ENCODE measurements around the gene TGM4.

TGM4 gene

GRCh38 chr3:44867421-44868111 is 6.8 kb upstream of the TGM4 start:
- no peak overlapping the region for H4K12ac ChIP-seq (ENCODE audit: low read depth, low read length)
- no peak for DNase-seq
- WGBS (ENCODE audit: extremely low coverage, insufficient coverage, insufficient read length), result no CpG with 5 or more reads among the region's 7 CpGs
- no peaks in the 10 kb centered on the region for H3K79me2 ChIP-seq (ENCODE audit: control insufficient read depth, insufficient read depth, low read length, poor library complexity)
- H2BK12ac ChIP-seq (ENCODE audit: low read length), result no peak overlapping the region
- H3K27me3 ChIP-seq (ENCODE audit: insufficient read depth, low read length), result no peaks in the 10 kb centered on the region
- H4K8ac ChIP-seq (ENCODE audit: low read depth, low read length), result no peak overlapping the region
- H3K9ac ChIP-seq (ENCODE audit: low read length), result no peak overlapping the region
- peaks cover under 1% of the 10 kb centered on the region for H3K79me1 ChIP-seq (ENCODE audit: low read length)
- H3K4me3 ChIP-seq (ENCODE audit: low read depth, low read length), result no peak overlapping the region
- no peak overlapping the region for H3K4me2 ChIP-seq (ENCODE audit: low read length)
- H3K27ac ChIP-seq (ENCODE audit: low read depth, low read length), result no peak overlapping the region
- no peak overlapping the region for H2AFZ ChIP-seq (ENCODE audit: insufficient read depth, low read length, poor library complexity)
- H3K23ac ChIP-seq (ENCODE audit: low read length), result no peak overlapping the region
- H2BK120ac ChIP-seq (ENCODE audit: insufficient read depth, low read length, poor library complexity), result no peak overlapping the region
- H3K4me1 ChIP-seq (ENCODE audit: control insufficient read depth in 1 of 2, insufficient read depth in 2 of 2, low read length in 2 of 2), result peaks cover 1 to 7% of the 10 kb centered on the region in 2 experiments
- H3K9me3 ChIP-seq (ENCODE audit: insufficient read depth, low read depth, low read length), result peaks cover 4% of the 10 kb centered on the region
- no peak overlapping the region for H4K91ac ChIP-seq (ENCODE audit: low read depth, low read length)
- no peak overlapping the region for H3K14ac ChIP-seq (ENCODE audit: low read length)
- H3K36me3 ChIP-seq (ENCODE audit: control insufficient read depth in 1 of 2, insufficient read depth in 2 of 2, low read length in 2 of 2), result no peaks in the 10 kb centered on the region
- no peak overlapping the region for H2AK5ac ChIP-seq (ENCODE audit: low read length)
- H3K4ac ChIP-seq (ENCODE audit: low read depth, low read length), result no peak overlapping the region
- H3K18ac ChIP-seq (ENCODE audit: low read length), result no peak overlapping the region
- H2BK5ac ChIP-seq (ENCODE audit: low read depth, low read length, poor library complexity), result no peak overlapping the region

DNA sequence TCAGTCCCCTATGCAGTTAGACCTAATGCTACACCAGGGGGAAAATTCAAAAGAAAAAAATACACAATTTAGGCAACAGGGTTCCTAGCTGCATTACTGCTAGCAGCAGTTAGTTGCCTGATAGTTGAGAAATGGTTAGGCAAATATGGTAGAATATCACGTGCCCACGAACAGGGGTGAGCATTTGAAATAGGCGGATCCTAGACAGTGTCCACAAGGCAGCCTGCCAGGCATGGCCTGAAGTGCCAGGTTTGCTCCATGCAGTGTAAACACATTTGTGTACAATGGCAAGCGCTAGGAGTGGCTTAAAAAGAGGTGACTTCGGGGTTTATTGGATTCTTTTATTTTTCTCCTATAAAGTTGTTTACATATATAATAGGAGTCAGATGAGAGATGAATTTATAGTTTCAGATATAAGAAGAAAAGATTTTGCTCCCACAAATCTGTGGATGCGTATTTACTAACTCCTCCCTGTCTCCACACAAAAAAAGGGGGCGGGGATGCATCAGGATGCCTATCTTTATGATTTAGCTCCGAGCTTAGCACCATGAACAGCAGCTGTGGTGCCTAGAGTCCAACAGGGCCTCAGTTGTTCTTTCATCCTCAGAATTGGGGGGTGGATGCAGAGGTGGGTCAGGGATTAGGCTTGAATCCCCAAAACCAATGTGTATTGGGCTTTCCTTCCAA is 3.9 kb upstream of the TGM4 start:
- Histone ChIP-seq H3K27ac (ENCODE audit: low read depth, low read length) (no peak overlapping the region), H3K4me1 (ENCODE audit: control insufficient read depth in 1 of 2, insufficient read depth in 2 of 2, low read length in 2 of 2) (peaks cover 0 to 4% of the 10 kb centered on the region in 2 experiments), H4K12ac (ENCODE audit: low read depth, low read length) (no peak overlapping the region), H3K4me2 (ENCODE audit: low read length) (no peak overlapping the region), H3K4ac (ENCODE audit: low read depth, low read length) (no peak overlapping the region), H2BK5ac (ENCODE audit: low read depth, low read length, poor library complexity) (no peak overlapping the region), H3K14ac (ENCODE audit: low read length) (no peak overlapping the region), H4K91ac (ENCODE audit: low read depth, low read length) (peak overlapping the region; percentile 20), H3K27me3 (ENCODE audit: insufficient read depth, low read length) (no peaks in the 10 kb centered on the region), H3K79me2 (ENCODE audit: control insufficient read depth, insufficient read depth, low read length, poor library complexity) (no peaks in the 10 kb centered on the region), H2AFZ (ENCODE audit: insufficient read depth, low read length, poor library complexity) (no peak overlapping the region), H4K8ac (ENCODE audit: low read depth, low read length) (no peak overlapping the region), H3K23ac (ENCODE audit: low read length) (no peak overlapping the region), H2BK12ac (ENCODE audit: low read length) (no peak overlapping the region), H2BK120ac (ENCODE audit: insufficient read depth, low read length, poor library complexity) (no peak overlapping the region), H3K79me1 (ENCODE audit: low read length) (no peaks in the 10 kb centered on the region), H3K9me3 (ENCODE audit: insufficient read depth, low read depth, low read length) (peaks cover 2% of the 10 kb centered on the region), H3K36me3 (ENCODE audit: control insufficient read depth in 1 of 2, insufficient read depth in 2 of 2, low read length in 2 of 2) (no peaks in the 10 kb centered on the region), H3K18ac (ENCODE audit: low read length) (no peak overlapping the region), H3K4me3 (ENCODE audit: low read depth, low read length) (no peak overlapping the region), H2AK5ac (ENCODE audit: low read length) (no peak overlapping the region), H3K9ac (ENCODE audit: low read length) (no peak overlapping the region)
- DNase-seq, result no peak
- WGBS (ENCODE audit: extremely low coverage, insufficient coverage, insufficient read length), result no CpG with 5 or more reads among the region's 8 CpGs

DNA sequence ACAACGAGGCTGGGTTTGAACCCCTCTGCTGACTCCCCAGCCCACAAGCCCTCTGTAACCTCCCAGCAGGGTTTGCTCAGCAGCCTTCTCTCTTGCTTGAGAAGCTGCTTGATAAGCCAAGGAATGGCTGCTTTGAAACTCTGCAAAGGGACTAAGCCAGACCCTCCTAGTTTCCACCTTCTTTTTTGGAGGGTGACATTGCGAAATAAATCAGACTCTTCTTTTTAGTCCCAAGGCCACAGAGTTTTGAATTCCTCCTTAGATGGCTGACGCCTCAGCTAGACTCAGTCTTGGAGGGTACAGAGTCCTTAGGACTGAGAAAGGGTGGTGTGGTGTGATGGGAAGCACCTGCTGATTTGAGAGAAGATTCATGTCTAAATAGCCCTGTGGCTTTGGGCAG is 1.2 kb downstream of the TGM4 start:
- Histone ChIP-seq H3K18ac (ENCODE audit: low read length) (no peak overlapping the region), H3K27ac (ENCODE audit: low read depth, low read length) (no peak overlapping the region), H3K4me2 (ENCODE audit: low read length) (no peak overlapping the region), H3K9me3 (ENCODE audit: insufficient read depth, low read depth, low read length) (peaks cover 2% of the 10 kb centered on the region), H4K12ac (ENCODE audit: low read depth, low read length) (no peak overlapping the region), H3K36me3 (ENCODE audit: control insufficient read depth in 1 of 2, insufficient read depth in 2 of 2, low read length in 2 of 2) (no peaks in the 10 kb centered on the region), H2BK5ac (ENCODE audit: low read depth, low read length, poor library complexity) (no peak overlapping the region), H3K27me3 (ENCODE audit: insufficient read depth, low read length) (no peaks in the 10 kb centered on the region), H3K79me1 (ENCODE audit: low read length) (no peaks in the 10 kb centered on the region), H3K23ac (ENCODE audit: low read length) (no peak overlapping the region), H2BK12ac (ENCODE audit: low read length) (no peak overlapping the region), H3K4ac (ENCODE audit: low read depth, low read length) (no peak overlapping the region), H3K9ac (ENCODE audit: low read length) (no peak overlapping the region), H2BK120ac (ENCODE audit: insufficient read depth, low read length, poor library complexity) (no peak overlapping the region), H4K8ac (ENCODE audit: low read depth, low read length) (no peak overlapping the region), H4K91ac (ENCODE audit: low read depth, low read length) (no peak overlapping the region), H2AK5ac (ENCODE audit: low read length) (no peak overlapping the region), H2AFZ (ENCODE audit: insufficient read depth, low read length, poor library complexity) (no peak overlapping the region), H3K79me2 (ENCODE audit: control insufficient read depth, insufficient read depth, low read length, poor library complexity) (no peaks in the 10 kb centered on the region), H3K4me1 (ENCODE audit: control insufficient read depth in 1 of 2, insufficient read depth in 2 of 2, low read length in 2 of 2) (no peaks in the 10 kb centered on the region), H3K4me3 (ENCODE audit: low read depth, low read length) (no peak overlapping the region), H3K14ac (ENCODE audit: low read length) (no peak overlapping the region)
- no CpG with 5 or more reads among the region's 3 CpGs for WGBS (ENCODE audit: extremely low coverage, insufficient coverage, insufficient read length)
- no peak for DNase-seq

- no peak overlapping the region for H2BK12ac ChIP-seq (ENCODE audit: low read length)
- H2BK5ac ChIP-seq (ENCODE audit: low read depth, low read length, poor library complexity), result no peak overlapping the region
- H4K91ac ChIP-seq (ENCODE audit: low read depth, low read length), result no peak overlapping the region
- WGBS (ENCODE audit: extremely low coverage, insufficient coverage, insufficient read length), result no CpG with 5 or more reads among the region's 3 CpGs
- no peak overlapping the region for H3K14ac ChIP-seq (ENCODE audit: low read length)
- no peaks in the 10 kb centered on the region for H3K27me3 ChIP-seq (ENCODE audit: insufficient read depth, low read length)
- no peak overlapping the region for H3K4ac ChIP-seq (ENCODE audit: low read depth, low read length)
- H3K79me2 ChIP-seq (ENCODE audit: control insufficient read depth, insufficient read depth, low read length, poor library complexity), result no peaks in the 10 kb centered on the region
- peaks cover 0 to 3% of the 10 kb centered on the region in 2 experiments for H3K4me1 ChIP-seq (ENCODE audit: control insufficient read depth in 1 of 2, insufficient read depth in 2 of 2, low read length in 2 of 2)
- H3K4me2 ChIP-seq (ENCODE audit: low read length), result no peak overlapping the region
- H3K27ac ChIP-seq (ENCODE audit: low read depth, low read length), result no peak overlapping the region
- no peak overlapping the region for H4K12ac ChIP-seq (ENCODE audit: low read depth, low read length)
- DNase-seq, result no peak
- H2AFZ ChIP-seq (ENCODE audit: insufficient read depth, low read length, poor library complexity), result no peak overlapping the region
- no peak overlapping the region for H4K8ac ChIP-seq (ENCODE audit: low read depth, low read length)
- H2AK5ac ChIP-seq (ENCODE audit: low read length), result no peak overlapping the region
- H3K4me3 ChIP-seq (ENCODE audit: low read depth, low read length), result no peak overlapping the region
- H3K36me3 ChIP-seq (ENCODE audit: control insufficient read depth in 1 of 2, insufficient read depth in 2 of 2, low read length in 2 of 2), result no peaks in the 10 kb centered on the region
- no peak overlapping the region for H2BK120ac ChIP-seq (ENCODE audit: insufficient read depth, low read length, poor library complexity)
- H3K23ac ChIP-seq (ENCODE audit: low read length), result no peak overlapping the region
- H3K9ac ChIP-seq (ENCODE audit: low read length), result no peak overlapping the region
- no peaks in the 10 kb centered on the region for H3K79me1 ChIP-seq (ENCODE audit: low read length)
- no peak overlapping the region for H3K18ac ChIP-seq (ENCODE audit: low read length)
- peaks cover 2% of the 10 kb centered on the region for H3K9me3 ChIP-seq (ENCODE audit: insufficient read depth, low read depth, low read length)
These were observed 2.9 kb downstream of the TGM4 start for GRCh38 chr3:44877333-44877732.
